Measurements from ENCODE around the gene LZTFL1.

Gene LZTFL1

GRCh38 chr3:45775571-45776300, 66.2 kb downstream of the LZTFL1 start:
- TF ChIP-seq CTCF (IDR thresholded peaks at IDR 0.05; ENCODE audit: low read depth, low read length): no peak
- H3K4me3 ChIP-seq (ENCODE audit: low read depth, low read length): no peak overlapping the region

GRCh38 chr3:45774581-45775521, 67.1 kb downstream of the LZTFL1 start:
- TF ChIP-seq CTCF (IDR thresholded peaks at IDR 0.05; ENCODE audit: low read depth, low read length): no peak
- H3K4me3 ChIP-seq (ENCODE audit: low read depth, low read length): no peak overlapping the region

GRCh38 chr3:45773714-45774449, 68.0 kb downstream of the LZTFL1 start:
- no peak overlapping the region for H3K4me3 ChIP-seq (ENCODE audit: low read depth, low read length)
- no peak for TF ChIP-seq CTCF (IDR thresholded peaks at IDR 0.05; ENCODE audit: low read depth, low read length)
